Measurements from ENCODE around the gene SRP68.
A peak's percentile ranks its signal among the peaks of the same experiment; 100 is the strongest.

DNA sequence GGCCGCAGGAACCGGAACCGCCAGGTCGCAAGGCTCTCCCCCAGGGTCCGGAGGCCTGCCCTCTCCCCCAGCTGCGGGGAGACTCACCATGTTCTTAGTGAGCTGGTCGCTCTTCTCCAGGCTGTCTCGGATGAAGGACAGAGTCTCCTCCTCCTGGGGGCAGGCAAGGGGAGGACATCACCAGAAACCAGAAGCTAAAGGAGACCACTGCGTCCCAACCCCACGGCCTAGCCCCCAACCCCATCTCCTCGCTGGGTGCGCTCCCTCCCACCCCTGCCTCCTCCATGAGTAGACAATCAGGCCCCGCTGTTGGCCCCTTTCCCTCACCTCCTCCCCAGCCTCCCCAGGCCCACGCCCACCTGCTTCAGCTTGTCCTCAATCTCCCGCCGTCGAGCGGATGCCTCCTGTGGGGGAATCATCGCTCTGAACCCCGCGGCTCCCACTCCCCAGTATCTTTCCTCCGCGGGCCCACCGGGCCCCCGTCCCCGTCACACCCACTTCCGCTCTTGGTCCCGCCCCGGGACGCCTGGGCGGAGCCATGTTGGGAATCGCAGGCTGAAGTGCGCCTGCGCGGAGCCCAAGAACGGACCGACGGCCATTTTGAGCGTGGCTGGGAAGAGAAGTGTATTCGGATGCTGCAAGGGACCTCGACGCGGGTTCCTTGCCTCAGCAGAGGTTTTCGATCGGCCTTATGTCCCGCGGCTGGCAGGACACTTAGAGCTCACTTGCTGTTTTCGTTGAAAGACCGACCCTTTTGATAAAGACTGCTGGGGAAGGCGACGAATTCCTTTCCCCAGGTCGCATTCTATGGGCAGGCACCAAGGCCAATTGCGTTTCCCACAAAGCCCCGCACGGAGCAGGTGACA, 31.2 kb upstream of the SRP68 start, which contains the start of gene EXOC7:
- TF ChIP-seq, protein P1, sequence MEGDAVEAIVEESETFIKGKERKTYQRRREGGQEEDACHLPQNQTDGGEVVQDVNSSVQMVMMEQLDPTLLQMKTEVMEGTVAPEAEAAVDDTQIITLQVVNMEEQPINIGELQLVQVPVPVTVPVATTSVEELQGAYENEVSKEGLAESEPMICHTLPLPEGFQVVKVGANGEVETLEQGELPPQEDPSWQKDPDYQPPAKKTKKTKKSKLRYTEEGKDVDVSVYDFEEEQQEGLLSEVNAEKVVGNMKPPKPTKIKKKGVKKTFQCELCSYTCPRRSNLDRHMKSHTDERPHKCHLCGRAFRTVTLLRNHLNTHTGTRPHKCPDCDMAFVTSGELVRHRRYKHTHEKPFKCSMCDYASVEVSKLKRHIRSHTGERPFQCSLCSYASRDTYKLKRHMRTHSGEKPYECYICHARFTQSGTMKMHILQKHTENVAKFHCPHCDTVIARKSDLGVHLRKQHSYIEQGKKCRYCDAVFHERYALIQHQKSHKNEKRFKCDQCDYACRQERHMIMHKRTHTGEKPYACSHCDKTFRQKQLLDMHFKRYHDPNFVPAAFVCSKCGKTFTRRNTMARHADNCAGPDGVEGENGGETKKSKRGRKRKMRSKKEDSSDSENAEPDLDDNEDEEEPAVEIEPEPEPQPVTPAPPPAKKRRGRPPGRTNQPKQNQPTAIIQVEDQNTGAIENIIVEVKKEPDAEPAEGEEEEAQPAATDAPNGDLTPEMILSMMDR (IDR thresholded peaks at IDR 0.05; ENCODE audit: low read depth, low read length, missing input control) = no peak
- TF ChIP-seq, protein P2, sequence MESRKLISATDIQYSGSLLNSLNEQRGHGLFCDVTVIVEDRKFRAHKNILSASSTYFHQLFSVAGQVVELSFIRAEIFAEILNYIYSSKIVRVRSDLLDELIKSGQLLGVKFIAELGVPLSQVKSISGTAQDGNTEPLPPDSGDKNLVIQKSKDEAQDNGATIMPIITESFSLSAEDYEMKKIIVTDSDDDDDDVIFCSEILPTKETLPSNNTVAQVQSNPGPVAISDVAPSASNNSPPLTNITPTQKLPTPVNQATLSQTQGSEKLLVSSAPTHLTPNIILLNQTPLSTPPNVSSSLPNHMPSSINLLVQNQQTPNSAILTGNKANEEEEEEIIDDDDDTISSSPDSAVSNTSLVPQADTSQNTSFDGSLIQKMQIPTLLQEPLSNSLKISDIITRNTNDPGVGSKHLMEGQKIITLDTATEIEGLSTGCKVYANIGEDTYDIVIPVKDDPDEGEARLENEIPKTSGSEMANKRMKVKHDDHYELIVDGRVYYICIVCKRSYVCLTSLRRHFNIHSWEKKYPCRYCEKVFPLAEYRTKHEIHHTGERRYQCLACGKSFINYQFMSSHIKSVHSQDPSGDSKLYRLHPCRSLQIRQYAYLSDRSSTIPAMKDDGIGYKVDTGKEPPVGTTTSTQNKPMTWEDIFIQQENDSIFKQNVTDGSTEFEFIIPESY (IDR thresholded peaks at IDR 0.05) = peak; percentile 74
- TF ChIP-seq GABPA (IDR thresholded peaks at IDR 0.05 in 1 of 2, conservative IDR thresholded peaks at IDR 0.05 in 1 of 2) (peak in 1 of 2 donors; percentile 87), YY1 (IDR thresholded peaks at IDR 0.05) (peak; percentile 99), TAF1 (conservative IDR thresholded peaks at IDR 0.05) (no peak), JUND (IDR thresholded peaks at IDR 0.05) (no peak), NR2F2 (IDR thresholded peaks at IDR 0.05) (no peak), ATF3 (IDR thresholded peaks at IDR 0.05) (no peak), REST (IDR thresholded peaks at IDR 0.05) (no peak), RXRA (IDR thresholded peaks at IDR 0.05) (no peak)
- TF ChIP-seq, protein P3, sequence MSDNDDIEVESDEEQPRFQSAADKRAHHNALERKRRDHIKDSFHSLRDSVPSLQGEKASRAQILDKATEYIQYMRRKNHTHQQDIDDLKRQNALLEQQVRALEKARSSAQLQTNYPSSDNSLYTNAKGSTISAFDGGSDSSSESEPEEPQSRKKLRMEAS (IDR thresholded peaks at IDR 0.05) = no peak
